Activated CD4-positive, alpha-beta T cell treated with anti-CD3 and anti-CD28 coated beads, Interleukin-2, Interleukin-4, amounts not matched to agents 100 ng/mL and 50 ng/mL, durations not matched to agents 16 hours and 8 hours (primary cell): ENCODE data around the gene MIR17HG.
"Not testable (repeated sequence)": the region's sequence is repeated elsewhere in the genome, so short reads cannot be mapped to it uniquely, and the experiment has no call there.

Experiments
- DNase-seq: peaks from one replicate; pipeline ENCODE4 v3.0.0-alpha.2; 2020; ENCODE audit warnings: low spot score

MIR17HG gene

GRCh38 chr13:91347202-91347995 lies at the start of gene MIR17HG:
Gene MIR17HG, plus strand, starts transcription at chr13:91347687.
- peak; percentile 94 for DNase-seq

- DNase-seq = no peak
Measured at GRCh38 chr13:91298060-91298459, 49.4 kb upstream of the MIR17HG start.

DNA sequence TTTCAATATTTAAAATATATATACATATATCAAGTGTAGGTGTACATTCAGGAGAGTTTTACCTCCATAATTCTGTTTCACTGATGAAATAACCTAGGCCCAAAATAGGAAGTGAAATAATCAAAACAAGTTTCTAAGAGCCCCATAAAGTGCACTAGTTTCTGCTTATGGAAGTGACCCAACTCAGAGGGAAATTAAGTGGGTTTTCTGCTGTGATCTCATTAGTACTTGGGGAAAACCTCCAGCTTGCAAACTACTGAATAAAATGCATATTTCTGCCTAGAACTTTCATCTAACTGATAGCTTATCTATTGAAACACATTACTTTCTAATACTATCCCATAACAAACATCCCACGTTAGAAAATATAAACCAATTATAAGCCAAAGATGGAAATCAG lies 45.4 kb upstream of the MIR17HG start:
- no peak for DNase-seq

GRCh38 chr13:91303031-91303430 lies 44.5 kb upstream of the MIR17HG start:
- no peak for DNase-seq

DNA sequence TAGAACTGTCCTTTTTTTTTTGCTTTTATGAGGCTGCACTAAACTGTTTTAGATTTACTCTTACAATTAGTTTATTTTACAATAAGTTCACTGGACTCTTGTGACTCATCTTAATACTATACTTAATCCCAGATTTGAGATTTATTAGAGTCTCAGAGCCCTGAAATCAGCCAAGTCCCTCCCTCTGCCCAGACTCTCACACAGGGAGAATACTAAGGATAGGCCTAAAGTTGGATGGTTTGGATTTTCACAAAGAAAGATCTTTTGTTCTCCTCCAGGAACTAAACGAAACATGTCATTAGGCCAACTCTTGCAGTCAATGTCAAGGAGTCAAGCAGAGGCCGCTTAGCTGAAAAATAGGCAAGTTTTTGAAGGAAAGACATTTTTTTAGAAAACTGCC lies 42.7 kb upstream of the MIR17HG start:
- DNase-seq = no peak

DNA sequence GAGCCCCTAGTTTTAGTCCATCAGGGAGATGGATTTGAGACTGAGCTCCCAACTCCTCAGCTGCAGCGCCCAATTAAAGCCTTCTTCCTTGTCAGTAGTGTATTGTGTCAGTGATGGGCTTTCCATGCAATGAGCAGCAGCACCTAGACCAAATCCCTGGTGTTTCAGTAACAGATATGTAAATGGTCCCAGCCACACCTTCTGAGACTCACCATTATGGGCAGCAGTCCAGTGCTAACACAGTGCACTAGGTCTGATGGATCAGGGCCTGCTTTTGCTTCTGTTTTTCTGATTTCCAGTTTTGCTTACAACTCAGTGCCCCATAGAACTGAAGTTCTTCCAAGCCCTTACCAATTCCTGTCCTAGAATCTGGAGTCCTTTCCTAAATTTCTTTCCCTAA lies 41.8 kb upstream of the MIR17HG start:
- no peak for DNase-seq

GRCh38 chr13:91307887-91308286 lies 39.6 kb upstream of the MIR17HG start:
- no peak for DNase-seq

GRCh38 chr13:91308299-91308698 lies 39.2 kb upstream of the MIR17HG start:
- DNase-seq = peak; percentile 31

DNA sequence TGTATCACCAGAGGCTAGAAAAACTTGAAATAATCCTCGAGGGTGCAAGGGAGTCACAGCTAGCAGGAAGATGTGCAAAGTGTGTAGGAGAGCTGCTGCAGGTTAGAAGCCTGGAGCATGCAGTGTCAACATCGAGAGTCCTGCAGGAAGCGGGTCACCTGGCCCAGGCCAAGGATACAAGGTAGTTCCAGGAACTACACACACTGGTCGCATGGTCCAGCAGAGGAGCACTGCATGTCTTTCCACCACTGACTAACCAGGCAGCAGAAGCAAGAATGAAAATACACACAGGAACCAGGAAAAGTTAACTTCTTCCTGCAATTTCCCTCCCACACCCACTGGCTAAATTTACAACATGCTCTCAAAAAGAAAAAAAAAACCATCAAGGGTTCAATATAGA lies 36.0 kb upstream of the MIR17HG start:
- DNase-seq = no peak

GRCh38 chr13:91312324-91312723 lies 35.2 kb upstream of the MIR17HG start:
- no peak for DNase-seq

DNA sequence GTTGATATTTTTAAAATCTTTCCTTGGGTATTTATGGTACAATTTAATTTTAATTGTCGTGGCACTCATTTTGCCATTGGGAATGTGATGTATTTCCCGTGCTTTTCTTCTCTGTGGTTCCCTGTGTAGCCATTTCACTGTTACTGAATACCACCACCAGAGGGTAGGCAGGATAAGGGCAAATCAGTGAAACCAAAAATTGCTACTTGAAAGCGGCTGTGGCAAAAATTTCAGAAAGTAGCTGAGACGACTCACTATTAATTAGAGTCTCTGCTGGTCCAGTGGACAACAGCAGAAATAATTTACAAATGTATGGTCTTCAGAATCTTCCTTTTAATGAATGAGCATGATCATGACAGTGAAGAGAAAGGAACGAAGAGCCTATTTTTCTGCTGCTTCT lies 34.4 kb upstream of the MIR17HG start:
- peak; percentile 42 for DNase-seq

- DNase-seq = no peak
Measured at GRCh38 chr13:91313581-91313980, 33.9 kb upstream of the MIR17HG start.

DNA sequence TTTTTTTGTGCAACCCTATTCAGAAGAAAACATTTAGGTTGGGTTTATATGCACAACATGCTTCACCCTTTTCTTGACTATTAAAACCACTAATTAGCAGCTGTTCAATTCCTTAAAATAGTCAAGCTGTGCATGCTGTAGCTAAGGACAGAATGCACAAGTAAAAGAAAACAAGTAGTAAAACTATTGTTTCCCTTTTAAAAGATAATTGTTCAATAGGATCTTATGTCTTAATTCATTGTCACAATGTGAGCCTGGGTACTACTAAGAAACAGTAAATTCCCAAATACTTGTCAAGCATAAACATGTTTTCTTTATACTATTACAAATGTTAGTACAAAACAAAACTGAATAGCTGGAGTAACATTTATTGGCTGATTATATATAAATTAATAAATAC lies 32.6 kb upstream of the MIR17HG start:
- no peak for DNase-seq

DNA sequence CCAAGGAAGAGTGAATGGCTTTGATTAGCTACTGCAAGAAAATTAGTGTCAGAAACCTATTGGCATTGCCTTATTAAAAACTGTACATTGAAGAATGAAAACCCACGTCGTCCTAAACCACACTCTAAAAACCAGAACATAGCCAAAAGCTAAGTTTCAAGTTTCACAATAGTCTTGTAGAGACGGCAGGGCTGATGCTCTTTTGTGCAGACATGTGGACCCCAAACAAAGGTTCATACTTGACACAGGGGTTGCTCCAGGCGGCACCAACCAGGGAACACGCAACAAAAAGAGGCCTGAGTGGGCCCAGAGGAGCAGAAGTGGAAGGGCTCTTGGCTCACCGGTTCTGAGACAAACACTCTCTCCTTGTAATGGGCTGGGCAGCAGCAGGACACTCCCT lies 28.6 kb upstream of the MIR17HG start:
- DNase-seq = no peak

- no peak for DNase-seq
Measured at GRCh38 chr13:91319996-91320395, 27.5 kb upstream of the MIR17HG start.

DNA sequence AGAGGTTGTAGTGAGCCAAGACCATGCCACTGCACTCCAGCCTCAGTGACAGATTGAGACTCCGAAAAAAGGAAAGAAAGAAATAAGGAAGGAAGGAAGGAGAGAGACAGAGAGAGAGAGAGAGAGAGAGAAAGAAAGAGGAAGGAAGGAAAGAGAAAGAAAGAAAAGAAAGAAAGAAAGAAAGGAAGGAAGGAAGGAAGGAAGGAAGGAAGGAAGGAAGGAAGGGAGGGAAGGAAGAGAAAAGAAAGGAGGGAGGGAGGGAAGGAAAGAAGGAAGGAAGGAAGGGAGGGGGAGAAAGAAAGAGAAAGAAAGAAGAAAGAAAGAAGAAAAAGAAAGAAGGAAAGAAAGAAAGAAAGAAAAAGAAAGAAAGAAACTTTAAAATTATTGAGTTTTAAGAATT lies 26.5 kb upstream of the MIR17HG start:
- DNase-seq = not testable (repeated sequence)

GRCh38 chr13:91323349-91323748 lies 24.1 kb upstream of the MIR17HG start:
- no peak for DNase-seq

DNA sequence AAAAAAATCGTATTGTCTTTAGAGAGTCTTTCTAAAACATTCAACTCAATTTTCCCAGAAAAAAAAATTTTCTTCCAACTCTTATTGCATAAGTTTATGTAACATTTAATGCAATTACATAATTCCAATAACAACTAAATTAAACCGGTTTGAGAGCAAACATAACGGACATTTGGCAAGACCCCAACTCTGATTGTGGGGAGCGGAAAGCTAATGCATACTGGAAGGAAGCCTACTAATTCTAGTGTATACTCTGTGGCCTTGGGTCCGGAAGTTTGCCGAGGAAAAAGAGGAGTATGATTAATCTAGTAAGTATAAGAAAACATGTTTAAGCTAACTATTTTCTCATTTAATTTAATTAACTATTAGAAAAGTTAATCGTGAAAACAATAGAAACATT lies 21.3 kb upstream of the MIR17HG start:
- no peak for DNase-seq

DNA sequence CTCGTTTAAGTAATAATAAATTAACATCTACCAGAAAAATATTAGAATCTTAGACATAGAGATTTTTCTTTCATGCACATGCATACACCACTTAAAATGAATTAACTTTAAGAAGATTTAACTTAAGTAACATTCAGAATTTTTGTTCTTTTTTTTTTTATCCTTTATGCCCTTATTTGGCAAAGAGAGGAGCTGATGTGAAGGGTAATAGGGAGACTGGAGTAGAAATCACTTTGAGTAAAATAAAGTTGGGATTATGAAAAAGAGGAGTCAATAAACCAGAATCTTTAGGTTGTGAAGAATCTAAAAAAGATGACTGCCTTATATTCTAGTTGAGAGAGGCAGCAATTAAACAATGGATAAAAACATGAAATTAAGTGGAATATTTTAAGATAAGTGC lies 18.8 kb upstream of the MIR17HG start:
- no peak for DNase-seq

- no peak for DNase-seq
Measured at GRCh38 chr13:91329733-91330132, 17.8 kb upstream of the MIR17HG start.

- DNase-seq = no peak
Measured at GRCh38 chr13:91331047-91331915, 16.2 kb upstream of the MIR17HG start.

GRCh38 chr13:91346062-91346461 lies 1.4 kb upstream of the MIR17HG start:
- DNase-seq = peak; percentile 56

GRCh38 chr13:91346850-91347201 lies 661 bp upstream of the MIR17HG start:
- DNase-seq = peak; percentile 69
